Activated CD8-positive, alpha-beta T cell treated with anti-CD3 and anti-CD28 coated beads for 36 hours (primary cell): ENCODE data around the gene CHSY3. TPM values are rescaled to one million over a fixed set of nuclear protein-coding genes. Genes with fewer than 3 reads are reported as not detected.

Experiments used
- ATAC-seq: fragments of 200-7000 bp; cut with Tn5 transposase; one replicate; pipeline ENCODE4 v1.10.0; 2021; ENCODE audit warnings: mild to moderate bottlenecking, moderate library complexity
- CTCF ChIA-PET: fragments of 350-600 bp; sonication (Branson Sonifier 250); formaldehyde crosslinking; loops from one replicate; lab custom pipeline; 2021; ENCODE audit warnings: antibody characterized with exemption; lab: Charles Lee
- POLR2A ChIA-PET: fragments of 350-600 bp; sonication (Branson Sonifier 250); formaldehyde crosslinking; loops from one replicate; lab custom pipeline; 2021; ENCODE audit warnings: antibody characterized with exemption; lab: Charles Lee
- DNase-seq: peaks from one replicate; pipeline ENCODE4 v3.0.0-alpha.2; 2020
- H3K27ac Mint-ChIP-seq: one replicate; pipeline ENCODE4 v1.8.0; 2021; ENCODE audit warnings: mild to moderate bottlenecking, mixed read lengths
- H3K27me3 Mint-ChIP-seq: one replicate; pipeline ENCODE4 v1.8.0; 2021; ENCODE audit warnings: mixed read lengths
- H3K36me3 Mint-ChIP-seq: one replicate; pipeline ENCODE4 v1.8.0; 2021; ENCODE audit warnings: low read depth, mixed read lengths
- H3K4me1 Mint-ChIP-seq: one replicate; pipeline ENCODE4 v1.8.0; 2021; ENCODE audit warnings: low read depth, mixed read lengths
- H3K4me3 Mint-ChIP-seq: one replicate; pipeline ENCODE4 v1.8.0; 2021; ENCODE audit warnings: mild to moderate bottlenecking, moderate library complexity, mixed read lengths
- H3K9me3 Mint-ChIP-seq: one replicate; pipeline ENCODE4 v1.8.0; 2021; ENCODE audit warnings: mixed read lengths
- CTCF ChIP-seq: fragments of 200-600 bp; IDR thresholded peaks from one replicate; pipeline ENCODE4 v1.8.0; 2022; ENCODE audit warnings: antibody characterized with exemption, mild to moderate bottlenecking
- intact Hi-C: fragments of 100-400 bp; cut with micrococcal nuclease; formaldehyde crosslinking; loops from one replicate; pipeline ENCODE4 v1.10.0; 2022
- total RNA-seq, 2 experiments: library from RNA; stranded (reverse); gene quantifications; one replicate each; pipeline ENCODE4 v1.2.3, GENCODE V29; 2021

CHSY3 gene
- total RNA-seq, 2 experiments from 2014 or later: not detected

GRCh38 chr5:129905473-129906176 lies 1.4 kb downstream of the CHSY3 start:
- H3K27ac Mint-ChIP-seq: no peak overlapping the region
- no peak for TF ChIP-seq CTCF
- intact Hi-C loops: no loop called here
- ATAC-seq (no peak), DNase-seq (peak; percentile 5)
- peak overlapping the region; percentile 54 for H3K4me3 Mint-ChIP-seq
- H3K36me3 Mint-ChIP-seq: no peaks in the 10 kb centered on the region
- peaks cover 12% of the 10 kb centered on the region for H3K4me1 Mint-ChIP-seq
- no peaks in the 10 kb centered on the region for H3K9me3 Mint-ChIP-seq
- peaks cover 39% of the 10 kb centered on the region for H3K27me3 Mint-ChIP-seq
- CTCF ChIA-PET: no interaction called here
- POLR2A ChIA-PET: no interaction called here

DNA sequence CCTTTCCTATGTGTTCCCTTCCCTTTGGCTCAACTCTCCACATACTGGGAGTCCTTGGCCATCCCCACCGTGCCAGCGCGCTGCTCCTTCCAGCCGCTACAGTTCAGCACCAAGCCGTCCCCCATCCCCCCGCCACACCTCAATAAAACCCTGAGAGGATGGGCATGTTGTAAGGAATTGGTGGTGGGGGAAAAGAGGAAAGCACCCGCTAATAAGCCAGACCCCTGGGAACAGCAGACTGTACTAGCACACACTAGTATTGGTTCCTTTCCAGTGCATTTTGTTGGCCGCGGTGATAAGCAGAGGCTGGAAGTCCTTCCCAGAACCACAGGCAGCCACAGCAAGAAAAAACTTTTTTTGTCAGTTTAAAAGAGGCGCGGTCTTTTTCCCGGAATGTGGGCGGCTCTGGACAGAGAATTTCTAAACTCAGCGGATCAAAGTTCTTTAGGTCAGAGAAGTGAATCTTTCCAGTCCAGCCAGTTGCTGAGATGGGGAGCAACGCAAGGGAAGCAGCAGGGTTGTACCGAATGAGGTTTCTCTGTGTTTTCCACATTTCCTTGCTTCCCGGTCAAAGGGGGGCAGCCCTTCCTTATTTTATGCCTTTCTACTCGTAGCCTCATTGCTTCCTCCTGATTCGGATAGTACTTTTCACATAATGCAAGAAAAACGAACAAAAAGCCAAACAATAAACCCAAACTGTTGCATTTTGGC lies 2.1 kb downstream of the CHSY3 start:
- intact Hi-C loops: no loop called here
- H3K9me3 Mint-ChIP-seq: no peaks in the 10 kb centered on the region
- no peak overlapping the region for H3K27ac Mint-ChIP-seq
- ATAC-seq: no peak
- TF ChIP-seq CTCF: no peak
- H3K27me3 Mint-ChIP-seq: peaks cover 37% of the 10 kb centered on the region
- peaks cover 12% of the 10 kb centered on the region for H3K4me1 Mint-ChIP-seq
- CTCF ChIA-PET: no interaction called here
- no peaks in the 10 kb centered on the region for H3K36me3 Mint-ChIP-seq
- POLR2A ChIA-PET: no interaction called here
- peak overlapping the region; percentile 54 for H3K4me3 Mint-ChIP-seq
- peak; percentile 2 for DNase-seq

GRCh38 chr5:129909225-129909624 lies 5.0 kb downstream of the CHSY3 start:
- no peak overlapping the region for H3K4me3 Mint-ChIP-seq
- H3K27ac Mint-ChIP-seq: no peak overlapping the region
- ATAC-seq: no peak
- H3K36me3 Mint-ChIP-seq: no peaks in the 10 kb centered on the region
- intact Hi-C loops: no loop called here
- no peak for TF ChIP-seq CTCF
- H3K4me1 Mint-ChIP-seq: peaks cover 9% of the 10 kb centered on the region
- CTCF ChIA-PET: no interaction called here
- no peak for DNase-seq
- H3K27me3 Mint-ChIP-seq: peaks cover 23% of the 10 kb centered on the region
- POLR2A ChIA-PET: no interaction called here
- H3K9me3 Mint-ChIP-seq: no peaks in the 10 kb centered on the region

- intact Hi-C loops: no loop called here
- no peaks in the 10 kb centered on the region for H3K9me3 Mint-ChIP-seq
- H3K27ac Mint-ChIP-seq: no peak overlapping the region
- ATAC-seq (no peak), DNase-seq (no peak)
- H3K36me3 Mint-ChIP-seq: no peaks in the 10 kb centered on the region
- no peaks in the 10 kb centered on the region for H3K4me1 Mint-ChIP-seq
- ChIA-PET POLR2A (no interaction called here), CTCF (no interaction called here)
- H3K4me3 Mint-ChIP-seq: no peak overlapping the region
- TF ChIP-seq CTCF: no peak
- peaks cover 11% of the 10 kb centered on the region for H3K27me3 Mint-ChIP-seq
Observed at GRCh38 chr5:129912601-129913255, 8.5 kb downstream of the CHSY3 start.

GRCh38 chr5:129915415-129915814 lies 11.2 kb downstream of the CHSY3 start:
- DNase-seq (no peak), ATAC-seq (no peak)
- ChIA-PET POLR2A (no interaction called here), CTCF (no interaction called here)
- no peaks in the 10 kb centered on the region for H3K36me3 Mint-ChIP-seq
- no peaks in the 10 kb centered on the region for H3K9me3 Mint-ChIP-seq
- no peaks in the 10 kb centered on the region for H3K4me1 Mint-ChIP-seq
- H3K27me3 Mint-ChIP-seq: peaks cover 8% of the 10 kb centered on the region
- H3K4me3 Mint-ChIP-seq: no peak overlapping the region
- TF ChIP-seq CTCF: no peak
- H3K27ac Mint-ChIP-seq: no peak overlapping the region
- intact Hi-C loops: no loop called here
